GM08714 (cell line): ENCODE measurements around the gene ACTR5.
"Not testable (repeated sequence)": the region's sequence is repeated elsewhere in the genome, so short reads cannot be mapped to it uniquely, and the experiment has no call there.

Experiments
- H3K4me3 ChIP-seq: fragments of 200-500 bp; sonication (Bioruptor generic); 2 replicates; pipeline ENCODE4 v1.5.1; 2014; ENCODE audit warnings: mild to moderate bottlenecking, low read length, inconsistent platforms
- ZNF274 ChIP-seq: IDR thresholded peaks from 2 replicates; pipeline ENCODE4 v1.6.1; 2012; ENCODE audit warnings: mild to moderate bottlenecking, low read depth, low read length

ACTR5 gene

GRCh38 chr20:38791291-38791690, 43.0 kb downstream of the ACTR5 start:
- H3K4me3 ChIP-seq, result no peak overlapping the region
- TF ChIP-seq ZNF274, result no peak

DNA sequence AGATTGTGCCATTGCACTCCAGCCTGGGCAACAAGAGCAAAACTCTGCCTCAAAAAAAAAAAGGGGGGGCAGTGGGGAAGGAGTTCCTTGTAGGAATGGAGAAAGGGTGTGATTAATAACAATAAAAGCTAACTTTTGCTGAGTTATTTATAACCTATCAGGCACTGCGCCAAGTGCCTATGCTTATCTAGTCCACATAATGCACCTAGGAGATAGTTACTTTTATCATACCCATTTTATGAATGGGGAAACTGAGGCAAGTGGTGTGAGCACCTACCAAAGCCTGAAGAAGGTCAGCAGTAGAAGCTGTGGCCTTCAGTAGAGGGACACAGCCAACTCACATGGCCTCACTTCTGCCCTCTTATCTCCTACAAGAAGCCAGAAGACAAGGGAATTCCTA, 43.7 kb downstream of the ACTR5 start:
- no peak for TF ChIP-seq ZNF274
- no peak overlapping the region for H3K4me3 ChIP-seq

- H3K4me3 ChIP-seq, result not testable (repeated sequence)
These were observed 45.8 kb downstream of the ACTR5 start for GRCh38 chr20:38794057-38794456.

- no peak overlapping the region for H3K4me3 ChIP-seq
- TF ChIP-seq ZNF274, result no peak
These were observed 50.0 kb downstream of the ACTR5 start for GRCh38 chr20:38798266-38798665.

DNA sequence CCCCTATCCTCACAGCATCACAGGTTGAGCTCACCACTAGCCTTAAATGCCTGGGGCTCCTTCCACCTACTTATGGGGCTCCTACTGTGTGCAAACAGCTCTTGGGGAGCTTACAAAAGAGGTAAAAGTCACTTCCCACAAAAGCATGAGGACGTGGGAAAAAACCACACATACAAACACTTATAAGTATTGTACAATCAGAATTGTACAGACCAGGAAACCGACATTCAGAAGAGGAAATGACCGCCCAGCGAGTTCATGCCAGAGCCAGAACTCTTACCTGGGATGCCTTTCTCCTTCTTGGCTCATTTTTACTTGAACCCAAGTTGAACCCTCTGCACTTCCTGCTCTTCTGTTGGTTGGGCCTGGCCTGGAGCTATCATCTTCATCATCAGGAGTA, 50.9 kb downstream of the ACTR5 start:
- TF ChIP-seq ZNF274, result no peak

DNA sequence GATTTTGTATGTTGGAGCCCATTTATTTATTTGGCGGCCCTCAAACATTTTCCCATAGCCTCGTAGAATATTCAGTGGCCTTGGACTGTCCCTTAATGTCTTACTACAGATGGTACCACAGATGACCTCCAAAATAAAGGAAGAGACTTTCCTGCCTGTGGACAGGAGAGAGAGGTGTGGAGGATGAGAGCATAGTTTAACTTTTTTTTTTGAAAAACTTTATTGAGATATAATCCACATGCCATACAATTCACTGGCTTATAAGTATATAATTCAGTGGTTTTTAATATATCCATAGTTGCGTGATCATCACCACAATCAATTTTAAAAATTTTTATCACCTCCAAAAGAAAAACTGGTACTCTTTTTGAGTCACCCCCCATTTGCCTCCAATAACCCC, 52.6 kb downstream of the ACTR5 start:
- H3K4me3 ChIP-seq, result no peak overlapping the region
- no peak for TF ChIP-seq ZNF274

More for the DNA sequence above, 50.9 kb downstream of the ACTR5 start:
- no peak overlapping the region for H3K4me3 ChIP-seq

DNA sequence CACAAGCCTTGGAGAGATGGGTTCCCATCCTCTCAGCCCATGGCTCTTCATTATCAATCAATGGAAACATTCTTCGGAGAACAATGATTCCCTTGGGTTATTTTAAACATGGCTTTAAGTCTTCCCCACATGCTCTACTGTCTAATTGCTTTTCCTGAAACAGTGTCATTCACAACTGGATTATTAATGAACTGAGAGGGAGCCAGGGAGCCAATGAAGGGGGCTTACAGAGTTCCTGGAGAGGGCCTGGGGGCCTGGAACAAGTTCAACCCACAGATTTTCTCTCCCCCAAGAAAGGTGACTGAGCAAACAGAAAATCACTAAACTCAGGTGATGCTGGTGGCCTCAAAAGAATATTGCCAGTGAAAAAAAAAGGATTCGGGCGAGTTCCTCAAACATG, 56.0 kb downstream of the ACTR5 start:
- H3K4me3 ChIP-seq, result no peak overlapping the region
- TF ChIP-seq ZNF274, result no peak

- H3K4me3 ChIP-seq, result peak overlapping the region; percentile 81; the same call in 1 of the 2 replicates
- TF ChIP-seq ZNF274, result no peak
These were observed 56.6 kb downstream of the ACTR5 start for GRCh38 chr20:38804682-38805501.

GRCh38 chr20:38805502-38805957, 57.3 kb downstream of the ACTR5 start, which contains the start of gene PPP1R16B:
Gene PPP1R16B (plus strand): TSS chr20:38805697. CDS start chr20:38835926, 30,229 bp downstream.
- peak within 1 kb of the TSS; percentile 81 for H3K4me3 ChIP-seq
- no peak for TF ChIP-seq ZNF274

- no peak for TF ChIP-seq ZNF274
- H3K4me3 ChIP-seq, result peak overlapping the region; percentile 81
These were observed 57.9 kb downstream of the ACTR5 start for GRCh38 chr20:38805958-38806854.

DNA sequence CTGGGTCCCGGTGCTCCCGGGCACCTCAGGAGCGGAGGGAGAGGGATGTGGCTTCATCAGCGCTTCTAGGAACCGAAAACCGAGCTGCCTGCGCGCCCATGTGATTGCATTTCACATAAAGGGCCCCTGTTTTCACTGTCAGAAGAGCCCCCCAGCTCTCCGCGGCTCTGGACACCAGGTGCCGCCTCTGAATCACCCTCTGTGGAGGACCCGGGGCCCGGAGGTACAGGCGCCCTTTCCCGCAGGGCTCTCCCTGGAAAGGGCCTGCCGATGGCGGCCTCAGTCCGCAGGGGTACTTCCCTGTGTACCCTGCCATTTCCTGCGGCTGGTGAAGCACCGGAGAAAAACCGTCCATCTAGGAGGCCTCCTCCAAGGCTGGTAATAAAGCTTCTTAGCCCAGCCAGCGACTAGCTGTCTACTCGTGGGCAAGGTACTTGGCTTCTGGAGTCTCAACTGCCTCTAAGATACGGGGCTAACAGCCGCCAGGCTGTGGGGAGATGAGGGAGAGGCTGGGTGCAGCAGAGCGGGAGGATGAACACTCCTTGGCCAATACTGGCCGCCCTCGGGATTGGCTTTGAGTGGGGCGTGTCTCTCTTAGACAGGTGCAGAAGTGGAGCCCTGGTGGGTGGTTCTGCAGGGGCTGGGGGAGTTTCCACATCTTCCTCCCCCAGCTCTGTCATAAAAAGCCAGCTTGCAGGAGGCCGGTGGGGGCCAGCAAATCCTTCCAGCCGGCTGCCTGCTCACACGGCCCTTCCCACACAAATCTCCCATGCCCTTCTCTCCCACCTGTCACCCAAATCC, 58.8 kb downstream of the ACTR5 start:
- peak overlapping the region; percentile 81 for H3K4me3 ChIP-seq

GRCh38 chr20:38809942-38810341, 61.7 kb downstream of the ACTR5 start:
- no peak overlapping the region; the same call in 1 of the 2 replicates for H3K4me3 ChIP-seq
- TF ChIP-seq ZNF274, result no peak

More for the DNA sequence above, 58.8 kb downstream of the ACTR5 start:
- TF ChIP-seq ZNF274, result no peak

DNA sequence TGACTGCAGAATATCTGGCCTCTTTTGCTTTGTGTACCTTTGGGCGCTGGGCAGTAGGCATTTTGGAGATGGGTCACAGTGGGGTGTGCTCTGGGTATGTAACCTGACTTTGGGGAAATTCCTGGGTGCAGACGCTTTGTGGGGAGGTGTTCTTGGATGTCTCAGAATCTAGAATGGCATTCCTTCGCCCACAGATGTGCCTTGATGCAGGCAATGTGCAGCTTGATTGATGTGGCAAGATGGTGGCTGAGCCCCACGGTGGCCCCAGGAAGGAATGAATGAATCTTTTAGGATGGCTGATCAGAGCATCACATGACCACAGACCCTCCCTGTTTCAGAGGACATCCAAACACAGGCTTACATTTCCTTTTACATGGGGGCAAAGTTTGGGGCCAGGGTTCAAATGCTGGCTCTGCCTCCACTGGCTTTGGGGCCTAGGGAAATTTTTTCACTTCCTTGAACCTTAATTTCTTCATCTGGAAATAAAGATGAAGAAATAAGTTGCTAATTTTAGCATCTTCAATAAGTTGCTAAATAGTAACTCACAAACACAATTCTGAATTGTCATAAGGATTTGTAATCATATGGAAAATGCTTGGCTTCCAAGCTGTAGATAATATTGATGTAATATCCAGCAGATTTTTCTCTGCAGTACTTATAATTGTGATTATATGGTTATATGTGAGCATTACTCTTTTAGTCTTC, 62.8 kb downstream of the ACTR5 start:
- TF ChIP-seq ZNF274, result no peak
- no peak overlapping the region; the same call in 1 of the 2 replicates for H3K4me3 ChIP-seq
